Pancreas (tissue), 10 donors: ENCODE data around the gene AGBL1. TPM values are rescaled to one million over a fixed set of nuclear protein-coding genes. Genes with fewer than 3 reads are reported as not detected.

ENCODE experiments used
- ATAC-seq, 4 donors: fragments of 200-7000 bp; cut with Tn5 transposase; one replicate each; pipeline versions ENCODE4 v1.8.0 to v1.9.1; 2020; ENCODE audit warnings: mild to moderate bottlenecking in 4 of 4, moderate library complexity in 4 of 4
- DNase-seq, 6 donors: peaks; one replicate each; pipeline ENCODE4 v3.0.0-alpha.2; 2020
- FAIRE-seq: peaks from 2 replicates; lab custom pipeline; 2012; peaks lifted over from hg19 to GRCh38; lab: Jason Lieb, UNC
- H3K27ac ChIP-seq, 4 donors: fragments of 200-600 bp; sonication (generic); 1 replicate in 3 of 4; 2 replicates in 1 of 4; pipeline versions ENCODE4 v1.5.0 to v1.8.0; 2020
- H3K27me3 ChIP-seq, 4 donors: fragments of 200-600 bp; one replicate each; pipeline ENCODE4 v1.8.0; 2021
- H3K36me3 ChIP-seq, 3 donors: fragments of 200-600 bp; sonication (generic) in 1 of 3; one replicate each; pipeline versions ENCODE4 v1.5.0 to v1.8.0; 2020 to 2021
- H3K4me1 ChIP-seq, 3 donors: fragments of 200-600 bp; one replicate each; pipeline ENCODE4 v1.8.0; 2021
- H3K4me3 ChIP-seq, 4 donors: fragments of 200-600 bp; sonication (generic) in 2 of 4; one replicate each; pipeline versions ENCODE4 v1.5.0 to v1.8.0; 2020 to 2021
- H3K9me3 ChIP-seq, 4 donors: fragments of 200-600 bp; one replicate each; pipeline ENCODE4 v1.8.0; 2021
- CTCF ChIP-seq, 4 donors: fragments of 200-600 bp; sonication (generic) in 3 of 4; IDR thresholded peaks; one replicate each; pipeline versions ENCODE4 v1.5.0 to v1.8.0; 2021; ENCODE audit warnings: antibody characterized with exemption in 4 of 4
- WGBS, 2 donors: extraction: QIAGEN DNeasy Blood & Tissue Kit; methylation state at CpG; one replicate each; pipeline ENCODE4 v1.1.7; 2013; 5-methylcytosine and 5-hydroxymethylcytosine counted together
- intact Hi-C, 3 donors: fragments of 100-400 bp; cut with DNase I; formaldehyde crosslinking; loops; one replicate each; pipeline versions ENCODE4 v1.11.1 to v1.14.2; 2022
- polyA plus RNA-seq, 2 donors: library from polyadenylated mRNA; stranded (reverse); fragments of 200-250 nt; gene quantifications; one replicate each; pipeline ENCODE4 v1.2.3, GENCODE V29; 2013
- total RNA-seq, 6 donors: library from RNA; stranded (reverse); fragmentation: NEBNext Ultra II Directional in 4 of 6; extraction: Animal tissue kit (Norgen Biotek cat#: 25700) in 4 of 6; gene quantifications; one replicate each; pipeline versions ENCODE4 v1.2.1 to v1.2.4, GENCODE V29; 2021 to 2023
- donor health status: healthy with polysubstance abuse.
- donor health status: DM: no; HTN: no; CAD: no; lungs with moderate emphysema.
- donor health status: DM: no; HTN: no; CAD: no.
- donor health status: control.
- donor health status: control.
- donor health status: Bipolar disorder and iron deficiency.
- donor health status: DM: yes; HTN: yes; CAD: no.
- donor health status: DM: no; HTN: no; CAD: no.
- donor health status: DM: no; HTN: no; CAD: no.
- donor health status: DM: yes; HTN: yes; CAD: no.

The AGBL1 gene
- total and polyA plus RNA-seq, 8 donors = under 0.01 to 0.06 (median 0.05) TPM; not detected in 5

GRCh38 chr15:86608461-86609205, 529.0 kb downstream of the AGBL1 start:
- no peak for DNase-seq
- no peak overlapping the region for H3K4me3 ChIP-seq
- TF ChIP-seq CTCF (IDR thresholded peaks at IDR 0.05) = no peak
- intact Hi-C loops = no loop called here
- no peak for FAIRE-seq
- no peak overlapping the region for H3K27ac ChIP-seq
- WGBS, 2 donors = 42 to 49% methylated on average over 7 of the region's 7 CpGs
- H3K36me3 ChIP-seq = no peaks in the 10 kb centered on the region
- ATAC-seq = no peak
- H3K9me3 ChIP-seq = no peaks in the 10 kb centered on the region
- H3K4me1 ChIP-seq = no peaks in the 10 kb centered on the region
- no peaks in the 10 kb centered on the region for H3K27me3 ChIP-seq

- no peaks in the 10 kb centered on the region for H3K27me3 ChIP-seq
- H3K36me3 ChIP-seq = no peaks in the 10 kb centered on the region
- DNase-seq = no peak
- no peak for FAIRE-seq
- no peaks in the 10 kb centered on the region for H3K4me1 ChIP-seq
- TF ChIP-seq CTCF (IDR thresholded peaks at IDR 0.05) = no peak
- H3K9me3 ChIP-seq = no peaks in the 10 kb centered on the region
- no peak overlapping the region for H3K4me3 ChIP-seq
- intact Hi-C loops = no loop called here
- no peak for ATAC-seq
- whole genome bisulfite sequencing, 2 donors = 49 to 53% methylated on average over 3 of the region's 3 CpGs
- H3K27ac ChIP-seq = no peak overlapping the region
Measured at GRCh38 chr15:86609275-86609674, 529.6 kb downstream of the AGBL1 start.

GRCh38 chr15:86610038-86610437, 530.4 kb downstream of the AGBL1 start:
- no peak for ATAC-seq
- no peak for TF ChIP-seq CTCF (IDR thresholded peaks at IDR 0.05)
- 49 to 58% methylated on average over 2 of the region's 2 CpGs for WGBS, 2 donors
- H3K27ac ChIP-seq = no peak overlapping the region
- no peaks in the 10 kb centered on the region for H3K27me3 ChIP-seq
- no peak for DNase-seq
- H3K36me3 ChIP-seq = no peaks in the 10 kb centered on the region
- no peaks in the 10 kb centered on the region for H3K9me3 ChIP-seq
- FAIRE-seq = no peak
- intact Hi-C loops = no loop called here
- no peak overlapping the region for H3K4me3 ChIP-seq
- no peaks in the 10 kb centered on the region for H3K4me1 ChIP-seq

GRCh38 chr15:86611417-86612040, 531.9 kb downstream of the AGBL1 start:
- Histone ChIP-seq H3K27ac (no peak overlapping the region), H3K4me3 (no peak overlapping the region), H3K36me3 (no peaks in the 10 kb centered on the region), H3K9me3 (no peaks in the 10 kb centered on the region), H3K27me3 (no peaks in the 10 kb centered on the region), H3K4me1 (no peaks in the 10 kb centered on the region)
- WGBS, 2 donors = 33 to 43% methylated on average over 2 of the region's 2 CpGs
- ATAC-seq (peak in 1 of 4 donors; percentile 29), FAIRE-seq (no peak), DNase-seq (no peak)
- TF ChIP-seq CTCF (IDR thresholded peaks at IDR 0.05) = no peak
- intact Hi-C loops = no loop called here

GRCh38 chr15:86615411-86615810, 535.7 kb downstream of the AGBL1 start:
- H3K4me3 ChIP-seq = no peak overlapping the region
- TF ChIP-seq CTCF (IDR thresholded peaks at IDR 0.05) = no peak
- intact Hi-C loops = no loop called here
- ATAC-seq = no peak
- H3K36me3 ChIP-seq = no peaks in the 10 kb centered on the region
- H3K4me1 ChIP-seq = no peaks in the 10 kb centered on the region
- no peaks in the 10 kb centered on the region for H3K27me3 ChIP-seq
- 79 to 83% methylated on average over 3 of the region's 3 CpGs for WGBS, 2 donors
- H3K27ac ChIP-seq = no peak overlapping the region
- no peak for DNase-seq
- FAIRE-seq = no peak
- H3K9me3 ChIP-seq = no peaks in the 10 kb centered on the region
